Liver (tissue), 9 donors: ENCODE measurements around the gene ALG3. TPM values are rescaled to one million over a fixed set of nuclear protein-coding genes. Genes with fewer than 3 reads are reported as not detected.

Experiments
- DNase-seq: peaks from one replicate; pipeline ENCODE4 v3.0.0-alpha.2; 2017; ENCODE audit warnings: low spot score
- H3K27ac ChIP-seq, 2 donors: one replicate each; pipeline ENCODE4 v1.7.0; 2013; ENCODE audit warnings: inconsistent platforms in 2 of 2, low read length in 2 of 2, control low read depth in 1 of 2, low read depth in 1 of 2, mild to moderate bottlenecking in 1 of 2
- H3K27me3 ChIP-seq, 4 donors: one replicate each; pipeline versions ENCODE4 v1.6.1 to v1.7.0; 2013; ENCODE audit warnings: low read length in 3 of 4, inconsistent platforms in 1 of 4, mild to moderate bottlenecking in 1 of 4, moderate library complexity in 1 of 4; ENCODE audit not compliant: control insufficient read depth in 4 of 4, insufficient read depth in 4 of 4
- H3K36me3 ChIP-seq, 4 donors: one replicate each; pipeline versions ENCODE4 v1.6.1 to v1.7.0; 2013; ENCODE audit warnings: low read length in 3 of 4, mild to moderate bottlenecking in 3 of 4, low read depth in 1 of 4, moderate library complexity in 1 of 4; ENCODE audit not compliant: control insufficient read depth in 4 of 4, insufficient read depth in 3 of 4
- H3K4me1 ChIP-seq, 4 donors: one replicate each; pipeline versions ENCODE4 v1.6.1 to v1.7.0; 2013; ENCODE audit warnings: low read length in 3 of 4, mild to moderate bottlenecking in 3 of 4, moderate library complexity in 1 of 4; ENCODE audit not compliant: control insufficient read depth in 4 of 4, insufficient read depth in 4 of 4
- H3K4me3 ChIP-seq, 3 donors: one replicate each; pipeline versions ENCODE4 v1.6.1 to v1.7.0; 2013; ENCODE audit warnings: low read length in 3 of 3, control low read depth in 1 of 3, low read depth in 1 of 3, mild to moderate bottlenecking in 1 of 3
- H3K9ac ChIP-seq, 2 donors: one replicate each; pipeline ENCODE4 v1.7.0; 2013; ENCODE audit warnings: low read length in 2 of 2, mild to moderate bottlenecking in 2 of 2, moderate library complexity in 2 of 2, control low read depth in 1 of 2, low read depth in 1 of 2
- H3K9me3 ChIP-seq, 4 donors: one replicate each; pipeline versions ENCODE4 v1.6.1 to v1.7.0; 2013; ENCODE audit warnings: low read length in 3 of 4; ENCODE audit not compliant: control insufficient read depth in 4 of 4
- ATF3 ChIP-seq: IDR thresholded peaks from 2 replicates; pipeline ENCODE4 v1.6.1; 2016; ENCODE audit warnings: antibody characterized with exemption
- CTCF ChIP-seq: fragments of 150-350 bp; IDR thresholded peaks from 2 replicates; pipeline ENCODE4 v1.5.1; 2017; ENCODE audit warnings: improper control_type of control experiment, low read depth, low read length; ENCODE audit not compliant: missing input control
- GABPA ChIP-seq, 2 donors: IDR thresholded peaks in 1 of 2; conservative IDR thresholded peaks in 1 of 2; 2 replicates each; pipeline ENCODE4 v1.6.1; 2016; ENCODE audit warnings: antibody characterized with exemption in 2 of 2, mild to moderate bottlenecking in 1 of 2, moderate library complexity in 1 of 2
- HNF4A ChIP-seq, 2 donors: conservative IDR thresholded peaks; 2 replicates each; pipeline ENCODE4 v1.6.1; 2016; ENCODE audit warnings: antibody characterized with exemption in 2 of 2, mild to moderate bottlenecking in 2 of 2
- HNF4G ChIP-seq: IDR thresholded peaks from 2 replicates; pipeline ENCODE4 v1.6.1; 2016; ENCODE audit warnings: antibody characterized with exemption
- JUND ChIP-seq, 2 donors: IDR thresholded peaks; 2 replicates each; pipeline ENCODE4 v1.6.1; 2016; ENCODE audit warnings: antibody characterized with exemption in 2 of 2
- NR2F2 ChIP-seq: IDR thresholded peaks from 2 replicates; pipeline ENCODE4 v1.6.1; 2016; ENCODE audit warnings: antibody characterized with exemption
- RXRA ChIP-seq, 2 donors: IDR thresholded peaks; 2 replicates each; pipeline ENCODE4 v1.6.1; 2017 to 2018; ENCODE audit warnings: antibody characterized with exemption in 2 of 2, mild to moderate bottlenecking in 1 of 2
- TAF1 ChIP-seq: conservative IDR thresholded peaks from 2 replicates; pipeline ENCODE4 v1.6.1; 2016; ENCODE audit warnings: antibody characterized with exemption, mild to moderate bottlenecking
- YY1 ChIP-seq: IDR thresholded peaks from 2 replicates; pipeline ENCODE4 v1.6.1; 2016; ENCODE audit warnings: antibody characterized with exemption, mild to moderate bottlenecking
- WGBS: extraction: QIAGEN DNeasy Blood & Tissue Kit; methylation state at CpG from one replicate; pipeline ENCODE4 v1.1.7; 2013; 5-methylcytosine and 5-hydroxymethylcytosine counted together
- polyA plus RNA-seq, 2 donors: library from polyadenylated mRNA; stranded (reverse) in 1 of 2; unstranded in 1 of 2; fragments of 200-250 nt in 1 of 2; fragments of >200 nt in 1 of 2; fragmentation: Nextera tagmentation in 1 of 2; extraction: Ambion mirVana in 1 of 2; gene quantifications; one replicate each; pipeline versions ENCODE4 v1.2.1 to v1.2.3, GENCODE V29; 2013 to 2015
- total RNA-seq, 2 donors: library from RNA; depleted of rRNA; stranded (reverse); fragments of >200 nt; gene quantifications; one replicate each; pipeline ENCODE4 v1.2.3, GENCODE V29; 2014
- TF ChIP-seq, protein P1 (sequence below): IDR thresholded peaks from 2 replicates; pipeline ENCODE4 v1.6.1; 2016; ENCODE audit warnings: antibody characterized with exemption
- TF ChIP-seq, protein P2 (sequence below): IDR thresholded peaks from 2 replicates; pipeline ENCODE4 v1.6.1; 2016; ENCODE audit warnings: antibody characterized with exemption, mild to moderate bottlenecking
- donor health status: healthy.
- donor health status: healthy.
- donor health status: healthy.
- donor health status: healthy.
- donor health status: healthy.

ALG3 gene
- total and polyA plus RNA-seq, 4 donors: 27.7 to 78.6 (median 64.5) TPM

- Histone ChIP-seq H3K9me3 (no peaks in the 10 kb centered on the region), H3K27me3 (peaks cover 0 to 7% (median 5%) of the 10 kb centered on the region in 4 donors), H3K36me3 (no peaks in the 10 kb centered on the region), H3K4me1 (peaks cover 12 to 22% (median 15%) of the 10 kb centered on the region in 4 donors), H3K4me3 (no peak overlapping the region), H3K9ac (no peak overlapping the region), H3K27ac (no peak overlapping the region)
- TF ChIP-seq HNF4G (no peak), JUND (IDR thresholded peaks at IDR 0.05) (no peak), YY1 (no peak), TAF1 (no peak)
- TF ChIP-seq, protein P1, sequence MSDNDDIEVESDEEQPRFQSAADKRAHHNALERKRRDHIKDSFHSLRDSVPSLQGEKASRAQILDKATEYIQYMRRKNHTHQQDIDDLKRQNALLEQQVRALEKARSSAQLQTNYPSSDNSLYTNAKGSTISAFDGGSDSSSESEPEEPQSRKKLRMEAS: no peak
- TF ChIP-seq, protein P2, sequence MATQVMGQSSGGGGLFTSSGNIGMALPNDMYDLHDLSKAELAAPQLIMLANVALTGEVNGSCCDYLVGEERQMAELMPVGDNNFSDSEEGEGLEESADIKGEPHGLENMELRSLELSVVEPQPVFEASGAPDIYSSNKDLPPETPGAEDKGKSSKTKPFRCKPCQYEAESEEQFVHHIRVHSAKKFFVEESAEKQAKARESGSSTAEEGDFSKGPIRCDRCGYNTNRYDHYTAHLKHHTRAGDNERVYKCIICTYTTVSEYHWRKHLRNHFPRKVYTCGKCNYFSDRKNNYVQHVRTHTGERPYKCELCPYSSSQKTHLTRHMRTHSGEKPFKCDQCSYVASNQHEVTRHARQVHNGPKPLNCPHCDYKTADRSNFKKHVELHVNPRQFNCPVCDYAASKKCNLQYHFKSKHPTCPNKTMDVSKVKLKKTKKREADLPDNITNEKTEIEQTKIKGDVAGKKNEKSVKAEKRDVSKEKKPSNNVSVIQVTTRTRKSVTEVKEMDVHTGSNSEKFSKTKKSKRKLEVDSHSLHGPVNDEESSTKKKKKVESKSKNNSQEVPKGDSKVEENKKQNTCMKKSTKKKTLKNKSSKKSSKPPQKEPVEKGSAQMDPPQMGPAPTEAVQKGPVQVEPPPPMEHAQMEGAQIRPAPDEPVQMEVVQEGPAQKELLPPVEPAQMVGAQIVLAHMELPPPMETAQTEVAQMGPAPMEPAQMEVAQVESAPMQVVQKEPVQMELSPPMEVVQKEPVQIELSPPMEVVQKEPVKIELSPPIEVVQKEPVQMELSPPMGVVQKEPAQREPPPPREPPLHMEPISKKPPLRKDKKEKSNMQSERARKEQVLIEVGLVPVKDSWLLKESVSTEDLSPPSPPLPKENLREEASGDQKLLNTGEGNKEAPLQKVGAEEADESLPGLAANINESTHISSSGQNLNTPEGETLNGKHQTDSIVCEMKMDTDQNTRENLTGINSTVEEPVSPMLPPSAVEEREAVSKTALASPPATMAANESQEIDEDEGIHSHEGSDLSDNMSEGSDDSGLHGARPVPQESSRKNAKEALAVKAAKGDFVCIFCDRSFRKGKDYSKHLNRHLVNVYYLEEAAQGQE: no peak
- WGBS: 89% methylated on average over 23 of the region's 23 CpGs
- no peak for DNase-seq
These were observed 15.5 kb downstream of the ALG3 start for GRCh38 chr3:184233127-184233843.

DNA sequence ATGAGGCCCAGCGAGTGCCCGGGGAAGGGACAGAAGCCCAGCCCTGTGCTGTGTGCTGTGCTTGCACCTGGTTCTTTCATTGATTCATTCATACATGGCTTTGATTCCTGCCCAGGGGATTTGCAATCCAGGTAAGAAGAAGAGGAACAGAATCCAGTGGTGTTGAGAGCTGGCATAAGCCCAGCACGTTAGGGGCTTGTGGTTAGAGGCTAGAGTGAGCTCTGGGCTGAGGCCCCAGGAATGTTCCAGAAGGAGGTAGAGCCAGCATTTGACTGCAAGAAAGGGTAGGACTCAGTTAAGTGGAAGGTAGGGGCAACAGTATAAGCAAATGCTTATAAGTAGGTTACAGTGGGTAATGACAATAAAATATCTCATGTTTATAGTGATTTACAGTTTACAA, 17.1 kb downstream of the ALG3 start:
- Histone ChIP-seq H3K4me3 (no peak overlapping the region), H3K9me3 (no peaks in the 10 kb centered on the region), H3K36me3 (no peaks in the 10 kb centered on the region), H3K9ac (no peak overlapping the region), H3K27me3 (peaks cover 0 to 7% (median 5%) of the 10 kb centered on the region in 4 donors), H3K27ac (no peak overlapping the region), H3K4me1 (peaks cover 12 to 22% (median 15%) of the 10 kb centered on the region in 4 donors)
- WGBS: 75% methylated on average over 3 of the region's 3 CpGs
- DNase-seq: no peak
- TF ChIP-seq RXRA (IDR thresholded peaks at IDR 0.05) (no peak), ATF3 (no peak), CTCF (no peak), TAF1 (no peak), HNF4A (conservative IDR thresholded peaks at IDR 0.05) (no peak), GABPA (IDR thresholded peaks at IDR 0.05 in 1 of 2, conservative IDR thresholded peaks at IDR 0.05 in 1 of 2) (no peak), NR2F2 (no peak)
